Endothelial cell of umbilical vein (primary cell): ENCODE data around the gene CDC42SE2. TPM values are rescaled to one million over a fixed set of nuclear protein-coding genes. Genes with fewer than 3 reads are reported as not detected.

Source experiments
- BruUV-seq: library from RNA; stranded (reverse); fragments of 400-500 nt; replicated peaks from 2 replicates; lab custom pipeline; 2021; lab: Mats Ljungman, UMichigan
- CTCF ChIA-PET: fragments of 300-600, 350-600 bp; sonication (Branson Sonifier 250); formaldehyde crosslinking; loops from one replicate; lab custom pipeline; 2021; ENCODE audit warnings: antibody characterized with exemption, inconsistent platforms; lab: Charles Lee
- POLR2A ChIA-PET: fragments of 300-600, 350-600 bp; sonication (Branson Sonifier 250); formaldehyde crosslinking; loops from one replicate; lab custom pipeline; 2021; ENCODE audit warnings: antibody characterized with exemption, inconsistent platforms; lab: Charles Lee
- DNase-seq: peaks from one replicate; pipeline ENCODE4 v3.0.0-alpha.2; 2011; ENCODE audit warnings: low read depth, low spot score
- FAIRE-seq: peaks from 2 replicates; lab custom pipeline; 2011; peaks lifted over from hg19 to GRCh38; lab: Jason Lieb, UNC
- H2AFZ ChIP-seq: 2 replicates; pipeline ENCODE4 v1.6.0; 2012; ENCODE audit warnings: low read depth, low read length, control low read depth, inconsistent platforms
- H3K27ac ChIP-seq: 2 replicates; pipeline ENCODE4 v1.5.1; 2011; ENCODE audit warnings: low read depth, mild to moderate bottlenecking, control low read depth, low read length, moderate library complexity; ENCODE audit not compliant: insufficient read depth
- H3K27me3 ChIP-seq, 2 experiments: 2 replicates each; pipeline versions ENCODE4 v1.6.0 to v1.6.1; 2011; ENCODE audit warnings: low read length in 2 of 2, mixed read lengths in 1 of 2; ENCODE audit not compliant: control insufficient read depth in 2 of 2, insufficient read depth in 2 of 2
- H3K36me3 ChIP-seq, 2 experiments: 2 replicates in 1 of 2; 3 replicates in 1 of 2; pipeline ENCODE4 v1.5.1; 2011; ENCODE audit warnings: low read length in 2 of 2, mild to moderate bottlenecking in 1 of 2, moderate library complexity in 1 of 2; ENCODE audit not compliant: control insufficient read depth in 2 of 2, insufficient read depth in 2 of 2; ENCODE audit errors: extremely low read depth in 1 of 2
- H3K4me1 ChIP-seq: 3 replicates; pipeline ENCODE4 v1.5.1; 2011; ENCODE audit warnings: mild to moderate bottlenecking, low read length; ENCODE audit not compliant: control insufficient read depth, insufficient read depth; ENCODE audit errors: extremely low read depth
- H3K4me2 ChIP-seq: 2 replicates; pipeline ENCODE4 v1.6.1; 2011; ENCODE audit warnings: low read length, control low read depth, mixed read lengths; ENCODE audit not compliant: insufficient read depth
- H3K4me3 ChIP-seq, 3 experiments: fragments of 200-600 bp in 1 of 3; sonication (generic), shearing (Covaris generic) in 1 of 3; replicated peaks in 1 of 3; 2 replicates each; pipeline ENCODE4 v1.5.1; 2011 to 2016; ENCODE audit warnings: control low read depth in 3 of 3, low read length in 3 of 3, mild to moderate bottlenecking in 2 of 3, inconsistent platforms in 1 of 3, low read depth in 1 of 3, moderate library complexity in 1 of 3; ENCODE audit not compliant: insufficient read depth in 1 of 3
- H3K79me2 ChIP-seq: 2 replicates; pipeline ENCODE4 v1.6.0; 2012; ENCODE audit warnings: low read length, inconsistent platforms; ENCODE audit not compliant: control insufficient read depth, insufficient read depth
- H3K9ac ChIP-seq: replicated peaks from 2 replicates; pipeline ENCODE3; 2011; ENCODE audit warnings: low read length, control low read depth; ENCODE audit not compliant: insufficient read depth; ENCODE audit errors: extremely low read depth
- H3K9me1 ChIP-seq: replicated peaks from 3 replicates; pipeline ENCODE4 v1.6.0; 2011; ENCODE audit warnings: mild to moderate bottlenecking, low read length; ENCODE audit not compliant: control insufficient read depth, insufficient read depth; ENCODE audit errors: extremely low read depth
- H3K9me3 ChIP-seq: replicated peaks from 2 replicates; pipeline ENCODE4 v1.5.1; 2012; ENCODE audit warnings: low read length, inconsistent platforms; ENCODE audit not compliant: control insufficient read depth, insufficient read depth
- H4K20me1 ChIP-seq: replicated peaks from 2 replicates; pipeline ENCODE3; 2011; ENCODE audit warnings: mild to moderate bottlenecking, low read length; ENCODE audit not compliant: control insufficient read depth, insufficient read depth; ENCODE audit errors: extremely low read depth
- FOS ChIP-seq: IDR thresholded peaks from 2 replicates; pipeline ENCODE4 v1.6.1; 2011; ENCODE audit warnings: mild to moderate bottlenecking, low read length, moderate library complexity, borderline replicate concordance; ENCODE audit not compliant: insufficient read depth
- JUN ChIP-seq: IDR thresholded peaks from 2 replicates; pipeline ENCODE4 v1.6.1; 2011; ENCODE audit warnings: borderline replicate concordance, low read depth; ENCODE audit not compliant: insufficient read length, insufficient read depth
- dilution Hi-C: fragments of 300-500 bp; cut with MboI; formaldehyde crosslinking; loops from one replicate; pipeline ENCODE4 v1.15.0; 2019; ENCODE audit warnings: low sequenced_read_pairs; ENCODE audit not compliant: extremely low pct_ligation_motif_present
- intact Hi-C: fragments of 100-400 bp; cut with micrococcal nuclease; formaldehyde crosslinking; loops from one replicate; pipeline ENCODE4 v1.10.0; 2022
- polyA plus RNA-seq, 4 experiments: library from polyadenylated mRNA; depleted of rRNA in 3 of 4; stranded (reverse) in 3 of 4; unstranded in 1 of 4; fragments of >200 nt; gene quantifications; 2 replicates each; pipeline versions ENCODE4 v1.2.1 to v1.2.3, GENCODE V29; 2011 to 2012; ENCODE audit warnings: missing spikeins in 1 of 4
- total RNA-seq: library from RNA; stranded (reverse); gene quantifications from 2 replicates; pipeline ENCODE4 v1.2.3, GENCODE V29; 2021

The CDC42SE2 gene
- total and polyA plus RNA-seq, 2 donors (not counting 3 experiments of a cell fraction or from before 2014, with no cell fraction given): 14.7 to 21.9 TPM

DNA sequence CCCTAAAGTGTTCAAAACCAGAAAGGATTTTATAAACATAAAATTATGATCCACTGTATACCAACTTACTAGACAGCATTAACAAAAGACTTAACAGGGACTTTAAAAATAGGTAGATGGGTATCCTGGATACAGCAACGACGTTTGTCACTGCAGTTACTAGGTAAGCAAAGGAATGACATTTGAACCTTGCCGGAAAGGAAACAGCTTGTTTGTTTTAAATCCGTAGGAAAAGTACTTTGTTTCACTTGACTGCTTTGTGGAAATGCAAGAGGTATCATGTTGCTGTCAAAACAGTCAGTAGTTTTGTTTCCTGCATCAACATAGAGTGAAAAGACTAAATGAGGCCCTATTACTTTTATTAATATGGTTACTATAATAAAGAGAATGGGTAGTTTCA, 122.9 kb downstream of the CDC42SE2 start:
- H2AFZ ChIP-seq: no peak overlapping the region
- peak overlapping the region; percentile 15 for H3K4me2 ChIP-seq
- H3K79me2 ChIP-seq: no peaks in the 10 kb centered on the region
- H4K20me1 ChIP-seq: no peaks in the 10 kb centered on the region
- TF ChIP-seq JUN (peak; percentile 22), FOS (no peak)
- peak overlapping the region; percentile 45 for H3K9ac ChIP-seq
- H3K4me3 ChIP-seq: no peak overlapping the region
- H3K9me1 ChIP-seq: no peaks in the 10 kb centered on the region
- ChIA-PET CTCF (interaction anchor here (1.5 to 1.8 kb wide), 2 partner anchors 9 to 123 kb away, joined by 4 read pairs; partner anchors contain the start of gene CDC42SE2), POLR2A (no interaction called here)
- dilution Hi-C loops: no loop called here
- H3K36me3 ChIP-seq: no peaks in the 10 kb centered on the region
- DNase-seq (peak; percentile 83), FAIRE-seq (peak; percentile 70)
- no peaks in the 10 kb centered on the region for H3K27me3 ChIP-seq
- no TSS peak for BruUV-seq
- H3K4me1 ChIP-seq: peaks cover 18% of the 10 kb centered on the region
- no peaks in the 10 kb centered on the region for H3K9me3 ChIP-seq
- intact Hi-C loops: no loop called here
- peak overlapping the region; percentile 72 for H3K27ac ChIP-seq

DNA sequence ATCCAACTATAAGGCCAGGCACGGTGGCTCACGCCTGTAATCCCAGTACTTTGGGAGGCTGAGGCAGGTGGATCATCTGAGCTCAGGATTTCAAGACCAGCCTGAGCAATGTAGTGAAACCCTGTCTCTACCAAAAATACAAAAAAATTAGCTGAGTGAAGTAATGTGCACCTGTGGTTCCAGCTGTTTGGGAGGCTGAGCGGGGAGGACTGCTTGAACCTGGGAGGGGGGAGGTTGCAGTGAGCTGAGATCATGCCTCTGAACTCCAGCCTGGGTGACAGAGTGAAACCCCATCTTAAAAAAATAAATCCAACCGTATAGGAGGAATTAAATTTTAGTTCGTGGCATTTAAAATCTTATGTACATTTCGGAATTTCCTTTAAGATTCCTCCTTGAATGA, 123.4 kb downstream of the CDC42SE2 start:
- FAIRE-seq (no peak), DNase-seq (no peak)
- CTCF ChIA-PET: interaction anchor here (1.5 to 1.8 kb wide), 2 partner anchors 10 to 123 kb away, joined by 4 read pairs; partner anchors contain the start of gene CDC42SE2
- Histone ChIP-seq H3K9me3 (no peaks in the 10 kb centered on the region), H3K27me3 (no peaks in the 10 kb centered on the region), H2AFZ (no peak overlapping the region), H3K9me1 (no peaks in the 10 kb centered on the region), H3K36me3 (no peaks in the 10 kb centered on the region), H4K20me1 (no peaks in the 10 kb centered on the region), H3K27ac (peak overlapping the region; percentile 62), H3K79me2 (no peaks in the 10 kb centered on the region), H3K4me3 (no peak overlapping the region), H3K9ac (no peak overlapping the region), H3K4me2 (peak overlapping the region; percentile 15), H3K4me1 (peaks cover 18% of the 10 kb centered on the region)
- POLR2A ChIA-PET: no interaction called here
- BruUV-seq: no TSS peak
- intact Hi-C loops (no loop called here), dilution Hi-C loops (no loop called here)
- no peak for TF ChIP-seq JUN
